Sigmoid colon (tissue), 4 donors: ENCODE data around the gene ZNF445.

Source experiments
- EP300 ChIP-seq, 4 donors: sonication (generic); formaldehyde crosslinking; IDR thresholded peaks; one replicate each; pipeline ENCODE4 v1.6.1; 2017; ENCODE audit warnings: antibody characterized with exemption in 4 of 4
- POLR2A ChIP-seq, 2 donors: fragments of 450-650 bp; IDR thresholded peaks; one replicate each; pipeline ENCODE4 v1.6.1; 2016; ENCODE audit warnings: antibody characterized with exemption in 2 of 2, mild to moderate bottlenecking in 2 of 2, moderate library complexity in 2 of 2
- POLR2AphosphoS5 ChIP-seq, 4 donors: sonication (generic); formaldehyde crosslinking; IDR thresholded peaks; one replicate each; pipeline ENCODE4 v1.6.1; 2017; ENCODE audit warnings: antibody characterized with exemption in 4 of 4
- TF ChIP-seq, protein P1 (sequence below), 4 experiments: fragments of 450-650 bp in 3 of 4; fragments of 200-600 bp in 1 of 4; IDR thresholded peaks; one replicate each; pipeline ENCODE4 v1.5.1; 2016 to 2019; ENCODE audit warnings: antibody characterized with exemption in 4 of 4, mild to moderate bottlenecking in 3 of 4, moderate library complexity in 2 of 4

DNA sequence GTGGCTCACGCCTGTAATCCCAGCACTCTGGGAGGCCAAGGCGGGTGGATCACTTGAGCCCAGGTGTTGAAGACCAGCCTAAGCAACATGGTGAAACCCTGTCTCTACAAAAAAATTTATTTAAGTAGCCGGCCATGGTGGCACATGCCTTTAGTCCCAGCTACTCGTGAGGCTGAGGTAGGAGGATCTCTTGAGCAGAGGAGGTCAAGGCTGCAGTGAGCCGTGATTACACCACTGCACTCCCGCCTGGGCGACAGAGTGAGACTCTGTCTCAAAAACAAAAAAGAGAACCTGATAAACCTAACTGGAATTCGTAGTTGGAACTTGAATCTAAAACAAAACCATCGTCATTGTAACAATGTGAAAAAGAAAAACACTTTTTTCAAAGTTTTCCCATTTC lies 81.8 kb downstream of the ZNF445 start:
- TF ChIP-seq, protein P1, sequence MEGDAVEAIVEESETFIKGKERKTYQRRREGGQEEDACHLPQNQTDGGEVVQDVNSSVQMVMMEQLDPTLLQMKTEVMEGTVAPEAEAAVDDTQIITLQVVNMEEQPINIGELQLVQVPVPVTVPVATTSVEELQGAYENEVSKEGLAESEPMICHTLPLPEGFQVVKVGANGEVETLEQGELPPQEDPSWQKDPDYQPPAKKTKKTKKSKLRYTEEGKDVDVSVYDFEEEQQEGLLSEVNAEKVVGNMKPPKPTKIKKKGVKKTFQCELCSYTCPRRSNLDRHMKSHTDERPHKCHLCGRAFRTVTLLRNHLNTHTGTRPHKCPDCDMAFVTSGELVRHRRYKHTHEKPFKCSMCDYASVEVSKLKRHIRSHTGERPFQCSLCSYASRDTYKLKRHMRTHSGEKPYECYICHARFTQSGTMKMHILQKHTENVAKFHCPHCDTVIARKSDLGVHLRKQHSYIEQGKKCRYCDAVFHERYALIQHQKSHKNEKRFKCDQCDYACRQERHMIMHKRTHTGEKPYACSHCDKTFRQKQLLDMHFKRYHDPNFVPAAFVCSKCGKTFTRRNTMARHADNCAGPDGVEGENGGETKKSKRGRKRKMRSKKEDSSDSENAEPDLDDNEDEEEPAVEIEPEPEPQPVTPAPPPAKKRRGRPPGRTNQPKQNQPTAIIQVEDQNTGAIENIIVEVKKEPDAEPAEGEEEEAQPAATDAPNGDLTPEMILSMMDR (IDR thresholded peaks at IDR 0.05) = no peak
- TF ChIP-seq POLR2AphosphoS5 (IDR thresholded peaks at IDR 0.05) (no peak), POLR2A (IDR thresholded peaks at IDR 0.05) (no peak), EP300 (IDR thresholded peaks at IDR 0.05) (no peak)
